ENCODE data around the gene ZNF518A.

DNA sequence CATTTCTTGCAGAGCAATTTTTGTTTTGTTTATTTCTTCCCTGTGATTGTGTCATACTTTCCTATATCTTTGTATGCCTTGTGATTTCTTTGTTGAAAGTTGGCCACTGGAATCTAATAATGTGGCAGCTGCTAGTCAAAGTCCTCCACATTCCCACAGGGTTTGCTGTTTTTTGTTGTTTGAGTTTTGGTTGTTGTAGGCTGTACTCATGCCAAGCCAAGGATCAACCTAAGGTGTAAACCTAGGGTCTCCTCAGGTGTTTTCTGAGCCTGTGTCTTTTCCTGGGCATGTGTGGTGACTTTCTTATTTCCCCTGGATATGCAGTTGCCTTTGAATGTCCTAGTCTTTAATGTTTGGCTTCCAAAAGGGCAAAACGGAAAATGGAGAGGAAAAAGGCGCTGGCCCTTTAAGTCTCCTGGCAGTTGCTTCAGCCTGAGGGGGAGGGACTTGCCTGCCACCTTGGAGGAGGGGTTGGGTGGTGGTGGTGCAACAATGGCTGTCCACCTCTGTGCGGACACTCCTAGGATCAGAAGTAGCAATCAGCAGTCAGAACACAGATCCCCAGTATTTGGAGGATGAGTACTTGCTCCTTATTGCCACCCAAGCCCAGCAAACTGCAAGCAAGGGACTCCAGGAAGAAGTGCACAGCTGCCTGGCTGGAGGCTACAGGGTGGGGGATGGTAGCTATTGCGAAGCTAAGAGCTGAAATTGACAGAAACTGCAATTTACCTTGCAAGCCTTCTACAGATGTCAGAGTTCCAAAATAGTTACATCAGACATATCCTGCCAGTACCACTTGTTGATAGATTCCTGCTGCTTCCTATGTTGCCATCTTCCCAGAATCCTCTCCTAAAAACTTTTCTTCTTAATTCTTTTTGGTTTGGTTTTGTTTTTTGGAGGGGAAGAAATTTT, 5.6 kb upstream of the ZNF518A start:
- TF ChIP-seq, protein P1, sequence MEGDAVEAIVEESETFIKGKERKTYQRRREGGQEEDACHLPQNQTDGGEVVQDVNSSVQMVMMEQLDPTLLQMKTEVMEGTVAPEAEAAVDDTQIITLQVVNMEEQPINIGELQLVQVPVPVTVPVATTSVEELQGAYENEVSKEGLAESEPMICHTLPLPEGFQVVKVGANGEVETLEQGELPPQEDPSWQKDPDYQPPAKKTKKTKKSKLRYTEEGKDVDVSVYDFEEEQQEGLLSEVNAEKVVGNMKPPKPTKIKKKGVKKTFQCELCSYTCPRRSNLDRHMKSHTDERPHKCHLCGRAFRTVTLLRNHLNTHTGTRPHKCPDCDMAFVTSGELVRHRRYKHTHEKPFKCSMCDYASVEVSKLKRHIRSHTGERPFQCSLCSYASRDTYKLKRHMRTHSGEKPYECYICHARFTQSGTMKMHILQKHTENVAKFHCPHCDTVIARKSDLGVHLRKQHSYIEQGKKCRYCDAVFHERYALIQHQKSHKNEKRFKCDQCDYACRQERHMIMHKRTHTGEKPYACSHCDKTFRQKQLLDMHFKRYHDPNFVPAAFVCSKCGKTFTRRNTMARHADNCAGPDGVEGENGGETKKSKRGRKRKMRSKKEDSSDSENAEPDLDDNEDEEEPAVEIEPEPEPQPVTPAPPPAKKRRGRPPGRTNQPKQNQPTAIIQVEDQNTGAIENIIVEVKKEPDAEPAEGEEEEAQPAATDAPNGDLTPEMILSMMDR (IDR thresholded peaks at IDR 0.05; ENCODE audit: low read length): no peak
- TF ChIP-seq EZH2 (optimal IDR thresholded peaks at IDR 0.05; ENCODE audit: low read depth, low read length): no peak

Measured in MM.1S (cell line).